Measurements from ENCODE around the gene RDH12.

The RDH12 gene

GRCh38 chr14:67756496-67756895 is 54.8 kb downstream of the RDH12 start:
- DNase-seq: no peak

GRCh38 chr14:67757175-67757574 is 55.5 kb downstream of the RDH12 start:
- no peak for DNase-seq

GRCh38 chr14:67759916-67760315 is 58.2 kb downstream of the RDH12 start:
- DNase-seq: no peak

GRCh38 chr14:67762051-67762450 is 60.4 kb downstream of the RDH12 start:
- no peak for DNase-seq

GRCh38 chr14:67763158-67763822 is 61.6 kb downstream of the RDH12 start:
- DNase-seq: no peak

- no peak for DNase-seq
These were observed 62.8 kb downstream of the RDH12 start for GRCh38 chr14:67764496-67764895.

GRCh38 chr14:67765192-67765834 is 63.6 kb downstream of the RDH12 start:
- DNase-seq: no peak

- DNase-seq: peak; percentile 20 to 49
These were observed 64.5 kb downstream of the RDH12 start for GRCh38 chr14:67766035-67766680.

- no peak for DNase-seq
These were observed 66.5 kb downstream of the RDH12 start for GRCh38 chr14:67768219-67768618.

GRCh38 chr14:67773844-67774377 is 72.2 kb downstream of the RDH12 start:
- no peak for DNase-seq

- DNase-seq: no peak
These were observed 75.1 kb downstream of the RDH12 start for GRCh38 chr14:67776653-67777322.

- DNase-seq: peak; percentile 73 to 79
These were observed 77.1 kb downstream of the RDH12 start for GRCh38 chr14:67778792-67779191.

- DNase-seq: no peak
These were observed 80.4 kb downstream of the RDH12 start for GRCh38 chr14:67782090-67782489.
